Activated gamma-delta T cell treated with anti-CD3 and anti-CD28 coated beads, Interleukin-2, amount 50 U/mL, for 16 hours (primary cell): ENCODE results near the gene CNTN3.

Experiments used
- DNase-seq: peaks from one replicate; pipeline ENCODE4 v3.0.0-alpha.2; 2020; ENCODE audit warnings: low read depth

CNTN3 gene

GRCh38 chr3:74607803-74608202, 6.7 kb downstream of the CNTN3 start:
- DNase-seq: no peak

DNA sequence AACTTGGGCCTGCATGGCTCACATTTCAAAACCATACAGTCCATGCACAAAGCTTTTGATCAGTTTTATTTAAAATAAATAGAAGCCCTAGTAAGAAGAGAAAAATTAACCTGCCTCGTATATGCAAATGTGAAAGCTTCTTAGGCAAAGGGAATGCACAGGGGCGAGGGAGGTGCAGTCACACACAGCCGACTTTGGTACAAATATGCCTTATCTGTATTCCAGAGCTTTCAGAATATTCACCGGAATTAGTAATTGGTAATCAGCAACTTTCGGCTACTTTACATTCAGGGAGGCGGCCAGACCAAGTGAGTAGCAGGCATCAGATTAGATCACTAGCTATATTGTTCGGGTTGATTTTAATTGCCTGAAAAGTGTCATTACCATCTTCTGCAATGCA, 7.5 kb downstream of the CNTN3 start:
- no peak for DNase-seq

GRCh38 chr3:74605437-74605836, 9.0 kb downstream of the CNTN3 start:
- DNase-seq: no peak

DNA sequence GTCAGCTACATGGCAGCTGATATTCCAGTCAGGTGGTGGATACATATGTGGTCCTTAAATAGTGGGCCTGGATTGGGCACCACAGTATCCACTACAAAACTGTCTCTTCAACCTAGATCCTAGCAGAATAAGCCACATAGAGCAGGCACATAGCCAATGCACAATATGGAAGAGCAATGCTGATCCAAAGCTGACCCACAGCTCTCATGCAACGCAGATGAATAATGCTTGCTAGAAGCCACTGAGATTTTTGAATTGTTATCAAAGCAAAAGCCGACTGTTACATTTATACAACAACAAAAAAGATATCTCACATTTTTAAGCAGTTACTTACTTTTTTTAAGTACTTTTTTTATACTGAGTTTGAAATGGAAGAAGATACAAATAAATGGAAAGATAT, 11.2 kb downstream of the CNTN3 start:
- no peak for DNase-seq

DNA sequence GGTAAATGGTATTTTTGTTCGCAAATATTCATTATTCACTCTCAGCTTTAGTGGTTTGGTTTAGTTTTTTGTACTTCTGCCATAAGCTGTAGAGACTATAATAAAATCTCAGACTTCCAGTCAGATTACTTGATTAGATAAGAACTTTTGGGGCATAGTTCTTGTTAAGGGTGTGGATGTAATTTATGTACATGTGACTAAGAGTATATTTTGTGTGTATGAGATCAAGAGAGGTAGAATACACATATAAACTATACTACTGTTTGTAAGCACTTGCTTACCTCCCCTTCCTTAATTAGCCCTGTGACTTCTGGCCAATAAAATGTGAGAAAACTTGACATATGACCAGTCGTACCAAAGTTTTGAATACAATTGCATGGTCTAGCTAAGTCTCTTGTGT, 12.0 kb downstream of the CNTN3 start:
- DNase-seq: no peak

GRCh38 chr3:74601793-74602192, 12.7 kb downstream of the CNTN3 start:
- no peak for DNase-seq

- no peak for DNase-seq
Observed at GRCh38 chr3:74599564-74599963, 14.9 kb downstream of the CNTN3 start.

- no peak for DNase-seq
Observed at GRCh38 chr3:74593152-74593551, 21.3 kb downstream of the CNTN3 start.

GRCh38 chr3:74592359-74592758, 22.1 kb downstream of the CNTN3 start:
- no peak for DNase-seq

- no peak for DNase-seq
Observed at GRCh38 chr3:74591946-74592345, 22.5 kb downstream of the CNTN3 start.

GRCh38 chr3:74591342-74591741, 23.1 kb downstream of the CNTN3 start:
- DNase-seq: no peak

DNA sequence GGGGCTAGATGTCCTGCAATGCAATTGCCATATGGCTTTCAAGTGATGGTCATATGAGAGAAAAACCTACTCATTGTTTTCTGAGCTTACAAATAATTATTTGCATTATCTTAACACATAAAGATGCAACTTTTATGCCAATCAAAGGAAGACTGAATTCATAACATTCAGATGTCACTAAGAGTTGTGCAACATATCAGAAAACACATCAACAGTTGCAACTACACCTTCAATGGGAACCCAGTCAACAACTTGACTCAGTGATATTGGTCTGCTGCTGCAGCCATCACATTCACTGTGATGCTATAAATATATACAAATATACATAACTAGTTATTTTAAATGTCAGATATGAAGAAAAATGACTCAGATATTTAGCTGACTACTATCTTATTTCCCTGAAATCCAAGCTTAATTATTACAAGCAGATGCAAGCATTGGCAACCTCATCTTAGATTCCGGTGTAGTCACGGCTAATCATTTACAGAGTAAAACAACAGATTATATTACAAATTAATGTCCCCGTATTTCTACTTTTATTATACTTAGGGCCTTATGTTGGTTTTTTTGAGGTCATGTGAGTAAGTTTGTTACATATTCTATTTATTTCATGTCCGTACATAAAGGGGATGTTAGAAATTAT, 23.7 kb downstream of the CNTN3 start:
- no peak for DNase-seq

- no peak for DNase-seq
Observed at GRCh38 chr3:74584782-74585181, 29.7 kb downstream of the CNTN3 start.

DNA sequence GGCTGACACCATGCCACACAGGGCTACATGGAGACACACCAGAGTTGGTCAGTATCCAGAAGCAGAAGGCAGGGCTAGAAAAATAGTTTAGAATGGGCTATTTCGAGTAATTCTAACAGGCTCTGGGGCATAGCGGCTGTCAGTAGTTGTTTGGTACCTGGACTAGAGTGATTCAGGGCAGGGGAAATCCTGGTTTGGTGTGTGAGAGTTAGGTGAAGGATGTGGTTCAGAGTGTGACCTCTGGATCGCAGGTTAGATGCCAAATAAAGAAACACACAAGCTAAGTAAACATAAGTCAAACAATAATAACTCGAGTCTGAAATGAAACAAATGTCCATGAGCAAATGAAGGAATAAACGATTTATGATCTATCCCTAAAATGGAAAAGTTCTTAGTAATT, 31.5 kb downstream of the CNTN3 start:
- no peak for DNase-seq

DNA sequence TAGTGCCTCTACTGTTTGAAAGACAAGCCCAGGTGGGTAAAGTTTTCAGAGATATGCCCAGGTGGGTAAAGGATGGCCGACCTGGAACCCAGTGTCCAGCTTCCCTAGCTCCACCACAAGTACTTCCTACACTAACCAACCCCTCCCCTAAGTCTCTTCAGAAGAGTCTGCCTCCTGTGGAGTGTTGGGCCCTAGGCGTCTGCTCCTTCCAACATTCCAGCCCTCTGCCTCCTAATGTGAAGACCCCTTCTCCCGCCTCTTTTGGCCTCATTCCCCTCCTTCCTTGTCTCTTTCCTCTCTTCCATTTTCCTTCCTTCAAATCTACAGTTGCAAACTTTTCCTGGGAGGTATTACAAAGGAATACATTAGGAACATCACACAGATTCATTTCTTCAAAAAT, 38.6 kb downstream of the CNTN3 start:
- DNase-seq: no peak

DNA sequence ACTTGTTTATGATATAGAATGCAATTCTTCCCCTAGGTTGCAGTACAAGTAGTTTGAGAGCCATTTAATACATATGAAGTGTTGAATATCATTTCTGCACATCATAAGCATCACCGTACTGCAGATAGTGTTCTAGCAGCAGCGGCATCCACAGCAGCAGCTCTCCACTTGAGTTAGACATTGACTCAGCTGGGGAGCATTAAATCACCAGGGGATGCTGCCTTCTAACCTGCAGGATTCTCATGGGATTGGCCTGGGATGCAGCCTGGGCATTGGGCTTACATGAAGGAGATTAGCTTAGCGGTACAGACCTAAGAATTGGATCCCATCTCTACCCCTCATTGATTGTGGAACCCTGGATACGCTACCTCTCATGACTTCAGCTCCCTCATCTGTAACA, 43.3 kb downstream of the CNTN3 start:
- no peak for DNase-seq
